Esophagus squamous epithelium (tissue), 5 donors: ENCODE measurements around the gene C16orf86. TPM values are rescaled to one million over a fixed set of nuclear protein-coding genes. Genes with fewer than 3 reads are reported as not detected.

Experiments
- DNase-seq: peaks from one replicate; lab custom pipeline; 2025; lab: John Stamatoyannopoulos, UW
- H3K27ac ChIP-seq, 4 donors: fragments of 200-600 bp; sonication (generic); one replicate each; pipeline ENCODE4 v1.5.1; 2016 to 2019; ENCODE audit warnings: mild to moderate bottlenecking in 1 of 4
- H3K27me3 ChIP-seq, 4 donors: fragments of 200-600 bp; sonication (generic); 1 replicate in 3 of 4; 2 replicates in 1 of 4; pipeline versions ENCODE4 v1.5.1 to v1.6.0; 2017 to 2021; ENCODE audit warnings: antibody characterized with exemption in 1 of 4
- H3K36me3 ChIP-seq, 3 donors: fragments of 200-600 bp; sonication (generic); one replicate each; pipeline ENCODE4 v1.5.1; 2016 to 2019
- H3K4me1 ChIP-seq, 3 donors: fragments of 200-600 bp; sonication (generic); one replicate each; pipeline ENCODE4 v1.5.1; 2017 to 2019
- H3K4me3 ChIP-seq, 4 donors: fragments of 200-600 bp; sonication (generic); 1 replicate in 3 of 4; 2 replicates in 1 of 4; pipeline ENCODE4 v1.5.1; 2016 to 2019; ENCODE audit warnings: mild to moderate bottlenecking in 2 of 4, moderate library complexity in 1 of 4
- H3K9me3 ChIP-seq, 3 donors: fragments of 200-600 bp; sonication (generic); one replicate each; pipeline ENCODE4 v1.5.1; 2016 to 2019
- POLR2A ChIP-seq, 4 donors: fragments of 450-650 bp; IDR thresholded peaks; one replicate each; pipeline ENCODE4 v1.6.1; 2017; ENCODE audit warnings: antibody characterized with exemption in 4 of 4, mild to moderate bottlenecking in 4 of 4, moderate library complexity in 3 of 4
- WGBS, 2 donors: methylation state at CpG; one replicate each; pipeline ENCODE4 v1.1.5; 2018; 5-methylcytosine and 5-hydroxymethylcytosine counted together
- intact Hi-C: fragments of 100-400 bp; cut with DNase I; formaldehyde crosslinking; loops from one replicate; pipeline ENCODE4 v1.15.0; 2022
- total RNA-seq, 4 donors: library from RNA; depleted of rRNA; stranded (reverse); fragments of >200 nt; gene quantifications; one replicate each; pipeline ENCODE4 v1.1.0, GENCODE V29; 2016
- TF ChIP-seq, protein P1 (sequence below), 6 experiments: fragments of 450-650 bp in 4 of 6; fragments of 200-600 bp in 2 of 6; sonication (generic) in 2 of 6; IDR thresholded peaks; one replicate each; pipeline ENCODE4 v1.5.1; 2016 to 2019; ENCODE audit warnings: antibody characterized with exemption in 6 of 6, mild to moderate bottlenecking in 4 of 6, moderate library complexity in 4 of 6
- donor health status: DM: yes; HTN: yes; CAD: no.

Gene C16orf86
- total RNA-seq, 4 donors from 2014 or later = 1.1 to 3.1 (median 2.4) TPM; not detected in 1

DNA sequence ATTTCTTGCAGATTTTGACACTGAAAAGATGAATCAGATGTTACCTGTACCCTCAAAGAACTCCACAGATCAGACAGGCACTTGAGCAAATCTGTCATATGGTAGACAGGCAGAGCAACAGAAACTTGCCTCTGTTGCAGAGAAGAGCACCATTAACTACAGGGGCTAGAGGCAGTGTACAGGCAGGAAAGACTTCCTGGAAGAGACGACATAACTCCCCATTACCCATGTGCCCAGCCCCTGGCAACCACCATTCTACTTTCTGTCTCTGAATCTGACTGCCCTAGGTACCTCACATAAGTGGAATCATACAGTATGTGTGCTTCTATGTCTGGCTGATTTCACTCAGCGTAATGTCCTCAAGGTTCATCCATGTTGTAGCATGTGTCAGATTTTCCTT is 37.0 kb downstream of the C16orf86 start:
- Histone ChIP-seq H3K36me3 (peaks cover 0 to 20% (median 0%) of the 10 kb centered on the region in 3 donors), H3K9me3 (no peaks in the 10 kb centered on the region), H3K4me1 (peaks cover 2 to 43% (median 4%) of the 10 kb centered on the region in 3 donors), H3K27me3 (no peaks in the 10 kb centered on the region), H3K27ac (peak overlapping the region in 1 of 4 donors; percentile 23), H3K4me3 (no peak overlapping the region)
- intact Hi-C loops = no loop called here
- TF ChIP-seq POLR2A (IDR thresholded peaks at IDR 0.05) = no peak
- TF ChIP-seq, protein P1, sequence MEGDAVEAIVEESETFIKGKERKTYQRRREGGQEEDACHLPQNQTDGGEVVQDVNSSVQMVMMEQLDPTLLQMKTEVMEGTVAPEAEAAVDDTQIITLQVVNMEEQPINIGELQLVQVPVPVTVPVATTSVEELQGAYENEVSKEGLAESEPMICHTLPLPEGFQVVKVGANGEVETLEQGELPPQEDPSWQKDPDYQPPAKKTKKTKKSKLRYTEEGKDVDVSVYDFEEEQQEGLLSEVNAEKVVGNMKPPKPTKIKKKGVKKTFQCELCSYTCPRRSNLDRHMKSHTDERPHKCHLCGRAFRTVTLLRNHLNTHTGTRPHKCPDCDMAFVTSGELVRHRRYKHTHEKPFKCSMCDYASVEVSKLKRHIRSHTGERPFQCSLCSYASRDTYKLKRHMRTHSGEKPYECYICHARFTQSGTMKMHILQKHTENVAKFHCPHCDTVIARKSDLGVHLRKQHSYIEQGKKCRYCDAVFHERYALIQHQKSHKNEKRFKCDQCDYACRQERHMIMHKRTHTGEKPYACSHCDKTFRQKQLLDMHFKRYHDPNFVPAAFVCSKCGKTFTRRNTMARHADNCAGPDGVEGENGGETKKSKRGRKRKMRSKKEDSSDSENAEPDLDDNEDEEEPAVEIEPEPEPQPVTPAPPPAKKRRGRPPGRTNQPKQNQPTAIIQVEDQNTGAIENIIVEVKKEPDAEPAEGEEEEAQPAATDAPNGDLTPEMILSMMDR (IDR thresholded peaks at IDR 0.05) = no peak
- DNase-seq = no peak
- WGBS, 2 donors = 68 to 75% methylated on average over 2 of the region's 2 CpGs

DNA sequence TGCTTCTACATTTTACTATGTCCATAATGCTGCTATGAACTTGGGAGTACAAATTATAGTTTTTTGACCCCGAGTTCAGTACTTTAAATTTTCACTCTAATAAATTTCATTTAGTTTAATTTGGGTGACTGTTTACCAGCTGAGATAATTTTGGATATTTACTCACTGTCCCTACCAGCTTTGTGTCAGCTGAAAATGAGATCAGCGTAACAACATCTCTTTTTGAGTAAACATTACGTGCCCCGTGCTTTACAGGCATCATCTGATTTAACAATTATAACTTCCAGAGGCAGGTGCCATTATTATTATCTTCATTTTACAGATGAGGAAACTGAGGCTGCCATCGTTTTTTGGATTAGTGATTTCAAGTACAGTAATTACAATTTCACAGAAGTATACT is 37.5 kb downstream of the C16orf86 start:
- Histone ChIP-seq H3K4me3 (no peak overlapping the region), H3K9me3 (no peaks in the 10 kb centered on the region), H3K4me1 (peaks cover 4 to 46% (median 6%) of the 10 kb centered on the region in 3 donors), H3K27me3 (no peaks in the 10 kb centered on the region), H3K36me3 (peaks cover 0 to 15% (median 0%) of the 10 kb centered on the region in 3 donors), H3K27ac (no peak overlapping the region)
- TF ChIP-seq POLR2A (IDR thresholded peaks at IDR 0.05) = no peak
- TF ChIP-seq, protein P1 (IDR thresholded peaks at IDR 0.05) = no peak
- DNase-seq = no peak
- 84 to 92% methylated on average over 5 of the region's 5 CpGs for WGBS, 2 donors
- intact Hi-C loops = no loop called here

DNA sequence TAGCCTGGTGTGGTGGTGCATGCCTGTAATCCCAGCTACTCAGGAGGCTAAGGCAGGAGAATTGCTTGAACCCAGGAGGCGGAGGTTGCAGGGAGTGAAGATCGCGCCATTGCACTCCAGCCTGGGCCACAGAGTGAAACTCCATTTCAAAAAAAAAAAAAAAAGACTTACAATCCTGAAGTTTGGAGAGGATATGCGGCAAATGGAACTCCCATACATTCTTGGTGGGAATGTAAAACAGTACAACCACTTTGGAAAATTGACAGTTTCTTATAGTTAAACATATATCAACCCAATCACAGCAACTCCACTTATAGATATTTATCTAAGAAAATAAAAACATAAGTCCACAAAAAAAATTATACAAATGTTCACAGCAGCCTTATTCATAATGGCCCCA is 40.6 kb downstream of the C16orf86 start:
- H3K4me3 ChIP-seq = no peak overlapping the region
- no peak for TF ChIP-seq POLR2A (IDR thresholded peaks at IDR 0.05)
- TF ChIP-seq, protein P1 (IDR thresholded peaks at IDR 0.05) = no peak
- DNase-seq = no peak
- intact Hi-C loops = no loop called here
- 97 to 100% methylated on average over 4 of the region's 4 CpGs for WGBS, 2 donors
- H3K27ac ChIP-seq = no peak overlapping the region
- H3K9me3 ChIP-seq = no peaks in the 10 kb centered on the region
- no peaks in the 10 kb centered on the region for H3K27me3 ChIP-seq
- peaks cover 0 to 9% (median 0%) of the 10 kb centered on the region in 3 donors for H3K36me3 ChIP-seq
- peaks cover 4 to 47% (median 6%) of the 10 kb centered on the region in 3 donors for H3K4me1 ChIP-seq

DNA sequence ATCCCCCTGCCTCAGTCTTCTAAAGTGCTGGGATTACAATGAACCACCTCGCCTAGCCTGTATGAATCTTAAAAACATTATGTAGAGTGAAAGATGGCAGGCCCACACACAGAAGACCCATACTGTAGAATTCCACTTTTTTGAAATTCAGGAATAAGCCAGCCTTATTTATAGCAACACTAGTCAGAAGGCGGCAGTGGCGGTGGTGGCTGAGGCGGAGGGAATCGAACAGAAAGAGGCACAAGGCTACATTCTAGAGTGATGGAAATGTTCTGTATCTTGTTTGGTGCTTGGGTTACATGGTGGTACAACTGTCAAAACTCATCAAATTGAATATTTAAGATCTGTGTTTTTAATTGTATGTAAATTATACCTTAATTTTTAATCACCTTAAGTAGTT is 41.2 kb downstream of the C16orf86 start:
- intact Hi-C loops = no loop called here
- H3K4me3 ChIP-seq = no peak overlapping the region
- H3K36me3 ChIP-seq = peaks cover 0 to 9% (median 0%) of the 10 kb centered on the region in 3 donors
- peak overlapping the region in 2 of 4 donors; percentile 38 to 55 for H3K27ac ChIP-seq
- no peaks in the 10 kb centered on the region for H3K27me3 ChIP-seq
- TF ChIP-seq, protein P1 (IDR thresholded peaks at IDR 0.05) = no peak
- TF ChIP-seq POLR2A (IDR thresholded peaks at IDR 0.05) = no peak
- no peaks in the 10 kb centered on the region for H3K9me3 ChIP-seq
- 90 to 96% methylated on average over 5 of the region's 5 CpGs for WGBS, 2 donors
- peaks cover 4 to 44% (median 6%) of the 10 kb centered on the region in 3 donors for H3K4me1 ChIP-seq
- no peak for DNase-seq

DNA sequence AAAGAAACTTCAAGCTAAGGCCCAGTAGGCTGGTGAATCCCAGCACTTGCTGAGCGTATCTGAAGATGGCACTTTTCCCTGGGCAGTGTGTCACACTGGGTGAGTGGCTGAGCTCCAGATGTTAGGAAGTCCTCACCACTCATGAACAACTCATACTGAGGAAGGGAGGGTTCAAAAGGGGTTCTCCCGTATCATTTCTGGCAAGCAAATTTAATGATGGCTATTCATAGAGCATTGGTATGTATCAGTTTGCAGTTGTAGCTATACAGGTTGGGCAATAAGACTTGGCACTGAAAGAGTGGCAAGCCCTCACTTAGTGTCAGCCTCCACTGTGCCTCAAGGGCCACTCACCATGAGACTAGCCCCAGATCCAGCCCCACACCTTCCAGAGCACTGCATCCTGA is 41.8 kb downstream of the C16orf86 start:
- peaks cover 0 to 13% (median 0%) of the 10 kb centered on the region in 3 donors for H3K36me3 ChIP-seq
- no peaks in the 10 kb centered on the region for H3K27me3 ChIP-seq
- H3K4me1 ChIP-seq = peaks cover 4 to 43% (median 6%) of the 10 kb centered on the region in 3 donors
- H3K27ac ChIP-seq = peak overlapping the region in 2 of 4 donors; percentile 38 to 55
- no peak for TF ChIP-seq POLR2A (IDR thresholded peaks at IDR 0.05)
- TF ChIP-seq, protein P1 (IDR thresholded peaks at IDR 0.05) = no peak
- no peak overlapping the region for H3K4me3 ChIP-seq
- WGBS, 2 donors = 57 to 67% methylated on average over 2 of the region's 2 CpGs
- H3K9me3 ChIP-seq = no peaks in the 10 kb centered on the region
- DNase-seq = no peak
- intact Hi-C loops = no loop called here
